GM12801 (cell line): Measurements from ENCODE around the gene FOXP4.

Experiments used
- TF ChIP-seq, protein P1 (sequence below): IDR thresholded peaks from one replicate; pipeline ENCODE4 v1.5.1; 2011; ENCODE audit warnings: control low read depth; ENCODE audit not compliant: insufficient read length; ENCODE audit errors: extremely low read depth

The FOXP4 gene

DNA sequence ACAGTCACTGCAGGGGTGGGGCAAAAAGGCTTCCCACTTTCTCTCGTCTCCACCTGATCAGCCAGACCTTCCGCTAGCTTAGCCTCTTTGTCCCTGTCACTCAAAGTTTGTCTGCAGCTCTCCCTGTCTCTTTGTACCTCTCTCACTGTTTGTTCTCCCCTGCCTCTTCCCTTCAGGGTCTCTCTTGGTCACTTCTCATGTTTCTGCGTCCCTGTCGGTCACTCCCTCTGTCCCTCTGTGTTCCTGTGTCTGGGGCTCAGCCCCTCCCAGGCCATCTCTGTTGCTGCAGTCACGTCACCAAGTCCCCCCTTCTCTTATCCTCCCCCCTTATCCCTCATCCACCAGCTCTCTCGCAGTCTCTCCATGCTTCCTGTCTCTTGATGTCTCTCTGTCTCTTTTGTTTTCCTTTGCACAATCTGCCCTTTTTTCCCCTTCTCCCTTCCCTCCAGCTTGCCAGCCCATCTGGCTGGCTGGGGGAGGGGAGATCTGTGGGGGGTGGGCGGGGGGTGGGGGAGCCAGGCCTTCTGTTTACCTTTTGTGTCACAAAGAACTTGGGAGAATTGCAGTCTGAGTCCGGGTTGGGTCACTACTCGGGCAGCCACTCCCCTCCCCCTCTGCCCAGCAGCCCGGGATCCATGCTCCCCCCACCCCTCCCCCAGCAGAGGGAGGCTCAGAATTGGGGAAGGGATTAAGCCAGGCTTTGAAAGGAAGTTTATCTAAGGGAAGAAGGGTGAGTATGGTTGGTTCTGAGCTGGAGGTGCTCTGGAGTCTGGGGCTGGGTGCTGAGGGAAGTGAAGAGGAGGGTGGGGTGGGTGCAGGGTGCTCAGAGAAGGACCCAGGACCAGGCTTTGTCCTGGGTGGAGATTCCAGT is 32.3 kb downstream of the FOXP4 start:
- TF ChIP-seq, protein P1, sequence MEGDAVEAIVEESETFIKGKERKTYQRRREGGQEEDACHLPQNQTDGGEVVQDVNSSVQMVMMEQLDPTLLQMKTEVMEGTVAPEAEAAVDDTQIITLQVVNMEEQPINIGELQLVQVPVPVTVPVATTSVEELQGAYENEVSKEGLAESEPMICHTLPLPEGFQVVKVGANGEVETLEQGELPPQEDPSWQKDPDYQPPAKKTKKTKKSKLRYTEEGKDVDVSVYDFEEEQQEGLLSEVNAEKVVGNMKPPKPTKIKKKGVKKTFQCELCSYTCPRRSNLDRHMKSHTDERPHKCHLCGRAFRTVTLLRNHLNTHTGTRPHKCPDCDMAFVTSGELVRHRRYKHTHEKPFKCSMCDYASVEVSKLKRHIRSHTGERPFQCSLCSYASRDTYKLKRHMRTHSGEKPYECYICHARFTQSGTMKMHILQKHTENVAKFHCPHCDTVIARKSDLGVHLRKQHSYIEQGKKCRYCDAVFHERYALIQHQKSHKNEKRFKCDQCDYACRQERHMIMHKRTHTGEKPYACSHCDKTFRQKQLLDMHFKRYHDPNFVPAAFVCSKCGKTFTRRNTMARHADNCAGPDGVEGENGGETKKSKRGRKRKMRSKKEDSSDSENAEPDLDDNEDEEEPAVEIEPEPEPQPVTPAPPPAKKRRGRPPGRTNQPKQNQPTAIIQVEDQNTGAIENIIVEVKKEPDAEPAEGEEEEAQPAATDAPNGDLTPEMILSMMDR = no peak

DNA sequence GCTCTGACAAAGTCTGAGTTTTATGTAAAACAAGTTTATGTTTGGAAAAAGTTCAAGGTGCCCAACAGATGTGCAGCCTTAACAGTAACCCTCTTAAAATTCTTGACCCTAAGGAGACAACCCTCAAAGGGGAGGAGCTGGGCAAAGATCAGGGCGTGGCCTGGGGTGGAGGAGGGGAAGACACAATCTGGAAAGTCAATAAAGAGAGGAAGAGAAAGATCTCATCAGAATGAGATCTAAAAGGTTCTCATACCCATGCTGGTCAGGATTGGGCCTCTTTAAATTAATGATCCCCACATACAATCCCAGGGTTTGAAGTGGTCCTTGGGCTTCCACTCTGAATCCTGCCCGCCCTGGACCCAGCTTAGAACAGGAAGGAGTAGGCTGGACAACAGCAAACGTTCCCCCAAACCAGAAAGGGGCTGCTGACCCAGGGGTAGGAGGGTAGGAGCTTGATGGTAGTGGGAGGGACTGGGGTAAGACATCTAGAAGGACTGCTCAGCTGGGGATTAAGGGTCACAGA is 33.0 kb downstream of the FOXP4 start:
- TF ChIP-seq, protein P1 = no peak

DNA sequence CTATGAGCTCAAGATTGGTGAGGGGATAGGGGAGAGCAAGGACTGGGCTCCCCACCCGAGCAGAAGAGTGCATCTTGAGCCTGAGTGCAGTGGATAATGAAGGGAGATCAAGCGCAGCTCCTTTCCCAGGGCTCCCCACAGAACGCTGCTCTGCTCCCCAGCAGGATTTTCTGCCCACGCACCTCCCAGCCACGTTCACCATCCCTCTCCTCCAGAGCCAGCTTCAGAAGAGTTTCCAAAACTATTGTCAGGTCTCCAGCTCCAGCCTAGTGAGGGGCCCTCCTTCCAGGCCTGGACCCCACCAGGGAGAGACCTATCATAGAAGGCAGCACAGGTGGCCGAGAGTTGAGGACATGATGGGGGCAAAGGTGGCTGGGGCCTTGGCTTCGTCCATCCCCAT is 34.5 kb downstream of the FOXP4 start:
- TF ChIP-seq, protein P1 = no peak

DNA sequence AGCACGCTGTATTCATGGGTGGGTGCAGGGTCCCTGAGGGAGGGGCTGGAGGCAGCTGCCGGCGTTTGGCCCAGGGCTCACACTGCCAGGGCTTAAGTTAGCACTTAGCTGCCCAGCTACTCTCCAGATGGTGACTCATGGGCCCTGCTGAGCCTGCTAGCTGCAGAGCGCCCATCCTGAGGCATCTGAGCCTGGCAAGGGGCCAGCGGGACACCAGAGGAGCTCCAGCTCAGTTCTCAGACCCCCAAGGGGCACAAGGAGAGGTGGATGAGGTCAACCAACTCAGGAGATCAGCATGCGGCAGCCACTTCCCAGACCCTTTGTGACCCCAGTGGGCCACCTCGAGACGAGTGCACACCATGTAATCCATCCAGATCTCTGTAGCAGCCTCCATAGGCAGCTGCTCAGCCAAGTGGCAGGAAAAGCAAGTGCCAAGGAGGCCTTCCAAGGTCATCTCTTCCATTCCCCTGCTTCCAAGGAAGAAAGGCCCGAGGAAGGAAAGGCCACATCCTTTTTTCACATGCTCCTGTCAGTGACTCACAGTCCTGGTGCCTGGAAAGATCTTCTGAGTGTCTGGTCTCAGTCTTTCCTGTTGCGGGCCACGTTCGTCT is 35.3 kb downstream of the FOXP4 start:
- TF ChIP-seq, protein P1 = no peak

DNA sequence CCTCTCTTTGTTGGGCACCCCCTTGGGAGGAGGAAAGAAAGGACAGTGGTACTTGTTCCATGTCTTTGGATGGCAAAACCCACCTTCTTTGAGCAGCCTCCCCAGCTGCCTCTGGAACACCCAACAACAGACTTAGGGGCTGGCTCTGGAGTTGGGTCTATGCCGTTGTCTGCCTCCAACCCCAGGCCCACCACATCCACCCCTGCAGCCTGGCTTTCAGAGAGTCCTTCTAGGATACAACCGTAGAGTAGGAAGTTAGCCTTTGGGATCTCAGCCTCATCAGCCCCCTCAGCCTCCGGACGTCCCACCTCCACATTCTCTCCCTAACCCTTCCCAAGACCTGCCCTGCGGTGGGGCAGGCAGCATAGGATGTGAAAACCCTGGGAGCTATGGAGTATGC is 36.4 kb downstream of the FOXP4 start:
- TF ChIP-seq, protein P1 = no peak

DNA sequence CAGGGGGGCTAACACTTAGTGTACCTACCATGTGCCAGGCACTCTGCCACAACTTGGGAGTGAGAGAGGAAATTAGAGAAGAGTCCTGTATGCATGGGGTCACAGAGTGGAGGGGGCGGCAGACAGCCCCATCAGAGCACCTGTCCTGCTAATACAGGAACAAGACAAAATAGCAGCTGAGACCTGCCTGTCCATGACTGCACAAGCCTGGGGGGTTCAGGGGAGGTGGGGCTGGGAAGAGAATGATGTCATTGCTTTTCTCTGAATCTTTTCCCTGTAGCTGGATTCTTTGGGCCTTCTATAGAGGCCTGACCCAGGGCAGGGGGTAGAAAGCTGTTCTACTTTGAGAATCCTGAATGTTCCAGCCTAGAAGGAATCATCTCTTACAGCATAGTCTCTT is 37.4 kb downstream of the FOXP4 start:
- TF ChIP-seq, protein P1 = no peak

DNA sequence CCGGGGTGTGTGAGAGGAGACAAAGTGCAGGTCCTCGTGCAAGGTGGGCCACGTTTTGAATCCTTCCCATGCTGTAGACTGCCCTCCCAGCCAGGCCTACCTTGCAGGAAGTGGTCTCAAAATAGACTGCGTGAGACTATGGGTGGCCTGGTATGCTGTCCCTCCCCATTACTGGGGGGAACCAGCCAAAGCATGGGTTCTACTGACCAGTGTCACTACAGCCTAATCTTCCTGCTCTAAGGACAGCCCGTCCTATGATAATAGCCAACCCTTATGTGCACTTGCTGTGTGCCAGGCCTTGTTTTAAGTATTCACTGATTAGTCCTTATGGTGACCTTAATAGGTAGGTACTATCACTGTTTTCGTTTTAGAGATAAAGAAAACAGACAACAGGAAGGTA is 38.0 kb downstream of the FOXP4 start:
- TF ChIP-seq, protein P1 = no peak
